ACHN (cell line): ENCODE measurements around the gene MSI2.

Source experiments
- DNase-seq: peaks from one replicate; pipeline ENCODE4 v3.0.0-alpha.2; 2015
- in situ Hi-C: cut with HindIII; loops from 2 replicates; pipeline ENCODE4 v1.10.0; 2017; ENCODE audit warnings: low sequenced_read_pairs, low pct_ligation_motif_present, low pct_unique_long_range_greater_than_20kb

MSI2 gene

DNA sequence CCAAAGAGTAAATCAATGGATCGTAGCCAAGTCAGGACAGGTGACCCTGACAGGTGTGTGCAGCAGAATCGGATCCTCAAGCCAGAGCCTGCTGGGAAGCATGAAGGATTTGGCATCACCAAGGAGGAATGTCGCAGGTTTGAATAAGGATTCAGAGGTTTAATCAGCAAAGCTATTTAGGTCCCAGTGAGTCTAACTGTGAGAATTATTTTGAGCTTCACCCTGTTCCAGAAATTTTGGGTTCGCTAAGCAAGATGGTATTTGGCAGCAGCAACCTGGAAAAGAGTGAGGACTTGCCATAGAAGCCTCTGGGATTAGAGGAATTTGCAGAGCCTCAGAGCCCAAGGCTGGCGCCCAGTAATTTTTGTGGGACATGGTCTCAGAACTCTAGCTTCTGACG lies 315.7 kb downstream of the MSI2 start:
- no peak for DNase-seq
- in situ Hi-C loops: no loop called here

DNA sequence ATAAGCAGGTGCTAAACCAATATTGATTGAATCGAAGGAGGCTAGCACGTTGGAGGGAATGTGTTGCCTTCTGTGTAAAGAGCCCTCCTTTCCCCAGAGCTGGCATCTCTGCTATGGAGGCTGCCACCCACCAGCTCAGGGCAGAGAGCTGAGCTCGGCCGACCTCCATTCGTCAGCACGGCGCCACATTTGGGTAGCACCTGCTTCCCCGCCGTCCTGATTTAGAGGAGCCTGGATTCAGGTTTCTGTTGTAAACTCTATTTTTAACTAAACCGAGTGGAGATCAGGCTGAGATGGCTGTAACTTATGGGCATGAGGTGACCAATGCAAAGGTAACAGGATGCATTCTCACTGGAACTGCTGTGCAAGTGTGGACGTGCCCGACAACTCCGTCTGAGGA lies 316.3 kb downstream of the MSI2 start:
- in situ Hi-C loops: no loop called here
- DNase-seq: no peak

DNA sequence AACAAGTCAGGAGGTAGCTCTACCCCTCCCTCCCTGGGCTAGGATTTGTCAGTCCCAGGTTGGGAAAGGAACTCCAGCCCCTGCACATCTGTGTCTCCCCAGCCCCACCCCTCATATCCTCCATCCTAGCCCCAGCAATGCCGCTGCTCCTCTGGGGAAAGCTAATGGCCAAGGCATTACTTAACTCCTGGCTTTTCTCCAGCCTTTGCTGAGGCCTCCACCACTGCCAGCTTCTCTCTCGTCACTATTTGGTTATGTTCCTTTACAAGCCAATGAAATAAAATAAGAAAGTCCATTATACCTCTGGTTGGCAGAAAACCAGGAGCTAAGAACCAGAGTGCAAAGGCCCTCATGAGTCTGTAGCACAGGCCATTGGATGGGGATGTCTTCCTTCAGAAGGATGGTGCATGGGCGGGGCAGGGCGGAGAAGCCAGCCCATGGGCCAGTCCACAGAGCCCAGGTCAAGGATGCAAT lies 317.8 kb downstream of the MSI2 start:
- in situ Hi-C loops: no loop called here
- no peak for DNase-seq

DNA sequence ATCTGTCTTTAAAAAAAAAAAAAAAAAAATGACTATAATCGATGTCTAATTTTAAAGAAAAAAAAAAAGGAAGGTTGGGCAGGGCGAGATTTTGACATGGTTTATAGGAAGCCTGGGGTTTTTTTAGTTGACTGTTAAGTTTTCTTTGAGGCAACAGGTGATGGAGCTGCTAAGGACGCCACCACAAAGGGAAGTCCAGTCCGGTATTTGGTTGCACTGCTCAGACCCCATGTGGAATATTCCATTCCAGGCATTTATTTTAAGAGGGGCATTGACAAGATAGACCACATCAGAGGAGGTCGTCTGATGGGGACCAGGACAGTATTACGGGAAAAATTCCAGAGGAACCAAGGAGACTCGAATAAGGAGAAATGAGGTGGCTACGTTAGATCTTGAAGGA lies 320.4 kb downstream of the MSI2 start:
- in situ Hi-C loops: no loop called here
- DNase-seq: no peak

DNA sequence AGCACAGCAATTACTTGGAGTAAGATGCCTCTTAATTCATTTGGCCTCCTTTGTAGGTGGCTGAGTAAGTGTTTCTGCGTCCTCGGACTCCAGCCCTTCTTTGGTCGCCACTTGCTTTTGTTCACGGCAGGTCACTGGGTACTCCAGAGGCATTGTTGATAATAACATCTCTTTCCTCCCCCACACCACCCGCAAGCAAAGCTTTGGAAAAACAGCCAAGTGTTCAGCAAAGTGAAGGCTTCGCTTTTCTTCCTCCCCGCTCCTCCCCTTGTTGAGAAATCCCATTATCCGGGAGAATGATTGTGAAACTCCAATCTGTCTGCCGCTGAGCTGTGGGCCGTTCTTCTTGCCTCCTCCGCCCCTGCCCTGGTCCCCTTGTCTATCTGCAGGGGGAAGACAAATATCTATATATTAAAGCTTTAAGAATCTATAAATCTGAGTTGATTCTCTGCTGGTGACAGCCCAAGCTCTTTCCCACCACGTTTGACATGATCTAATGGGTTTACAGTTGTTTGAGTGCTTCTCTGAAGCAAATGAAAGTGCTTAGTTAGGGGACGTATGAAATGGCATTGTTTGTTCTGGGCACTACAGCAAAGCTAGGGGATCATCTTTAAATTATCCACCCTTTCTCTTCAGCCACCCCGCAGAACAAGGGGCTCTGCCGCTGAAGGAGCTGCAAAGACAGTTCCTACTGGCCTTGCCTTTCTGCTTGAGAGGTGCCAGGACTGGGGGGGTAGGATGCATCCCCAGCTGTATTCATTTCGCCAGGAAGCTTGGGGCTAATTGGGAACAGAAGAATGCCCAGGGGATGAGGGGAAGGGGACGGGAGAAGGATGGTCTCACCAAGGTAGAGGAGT lies 321.7 kb downstream of the MSI2 start:
- DNase-seq: no peak
- in situ Hi-C loops: no loop called here

DNA sequence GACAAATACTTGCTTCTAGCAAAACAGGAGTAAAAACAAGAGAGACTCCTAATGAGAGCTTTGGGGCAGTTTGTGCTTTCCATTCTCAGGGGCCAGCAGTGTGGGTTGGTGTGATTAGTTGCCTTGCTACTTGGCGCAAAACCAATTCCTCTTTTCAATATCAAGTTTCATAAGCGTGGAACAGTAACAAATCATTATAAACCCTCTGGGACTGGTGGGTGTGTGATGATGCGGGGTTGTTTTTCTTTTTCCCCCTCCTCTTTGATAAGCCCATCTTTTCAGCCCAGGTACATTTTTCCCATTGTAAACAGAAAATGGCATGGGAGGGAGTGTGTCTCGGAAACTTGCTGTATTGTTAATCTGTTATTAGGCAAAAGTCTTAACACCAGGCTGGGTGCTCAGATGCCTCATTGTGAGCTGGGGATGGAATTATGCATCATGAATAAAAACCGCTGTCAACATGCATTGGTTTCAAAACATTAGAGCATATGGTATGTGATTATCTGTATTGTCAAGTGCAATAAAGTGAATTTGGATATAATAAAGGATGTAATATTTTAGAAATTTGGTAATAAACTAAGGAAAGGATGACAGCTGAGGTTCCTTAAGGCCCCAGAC lies 322.4 kb downstream of the MSI2 start:
- no peak for DNase-seq
- in situ Hi-C loops: no loop called here

DNA sequence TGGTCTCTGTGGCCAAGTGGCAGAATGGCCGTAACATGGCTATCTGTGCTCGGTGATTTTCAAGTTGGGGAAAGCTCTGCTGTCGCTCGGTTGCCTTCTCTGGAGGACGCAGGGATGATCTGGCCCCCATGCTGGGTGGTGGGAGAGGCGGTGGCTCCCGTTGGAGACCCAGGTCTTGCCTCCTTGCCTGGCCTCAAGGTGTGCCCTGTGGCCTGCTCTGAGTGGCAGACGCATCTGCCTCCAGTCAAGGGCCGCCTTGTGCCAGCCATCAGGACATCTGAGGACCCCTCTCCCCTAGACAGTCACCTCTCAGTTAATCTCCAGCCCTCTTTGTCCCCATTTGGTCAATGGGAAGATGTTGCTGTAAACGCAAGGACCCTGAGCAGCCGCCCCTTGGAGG lies 322.9 kb downstream of the MSI2 start:
- DNase-seq: no peak
- in situ Hi-C loops: no loop called here

DNA sequence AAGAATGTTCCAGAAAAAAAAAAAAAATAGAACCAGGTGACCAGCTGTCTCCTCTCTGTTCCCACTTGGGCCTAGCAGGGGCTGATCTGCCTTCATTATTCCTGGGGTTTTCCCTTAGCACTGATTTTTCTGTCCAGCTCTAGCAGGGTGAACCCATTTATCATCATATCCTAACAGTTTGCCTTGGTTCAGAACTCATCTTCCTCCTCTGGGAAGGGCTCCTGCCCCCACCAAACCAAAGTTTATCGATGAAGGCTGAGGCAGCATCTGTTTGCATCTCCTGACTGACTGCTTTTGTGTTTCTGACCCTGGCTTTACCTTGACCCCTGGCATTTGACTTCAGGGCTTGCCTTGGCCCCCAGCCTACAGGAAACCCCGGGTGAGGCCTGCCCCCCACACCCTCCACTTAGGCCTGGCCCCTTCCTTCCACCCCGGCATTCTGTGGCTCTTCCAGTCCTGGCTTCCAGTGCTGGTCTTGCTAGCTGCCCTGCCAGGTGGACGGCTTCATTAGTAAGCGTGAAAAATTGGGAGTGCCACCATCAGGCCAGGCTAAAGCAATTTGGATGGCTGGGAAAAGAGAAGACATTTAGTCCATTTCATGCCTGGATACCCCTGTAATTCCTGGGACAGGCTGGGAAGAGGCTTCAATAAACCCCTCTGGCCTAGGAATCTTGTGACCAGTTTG lies 323.9 kb downstream of the MSI2 start:
- no peak for DNase-seq
- in situ Hi-C loops: no loop called here

DNA sequence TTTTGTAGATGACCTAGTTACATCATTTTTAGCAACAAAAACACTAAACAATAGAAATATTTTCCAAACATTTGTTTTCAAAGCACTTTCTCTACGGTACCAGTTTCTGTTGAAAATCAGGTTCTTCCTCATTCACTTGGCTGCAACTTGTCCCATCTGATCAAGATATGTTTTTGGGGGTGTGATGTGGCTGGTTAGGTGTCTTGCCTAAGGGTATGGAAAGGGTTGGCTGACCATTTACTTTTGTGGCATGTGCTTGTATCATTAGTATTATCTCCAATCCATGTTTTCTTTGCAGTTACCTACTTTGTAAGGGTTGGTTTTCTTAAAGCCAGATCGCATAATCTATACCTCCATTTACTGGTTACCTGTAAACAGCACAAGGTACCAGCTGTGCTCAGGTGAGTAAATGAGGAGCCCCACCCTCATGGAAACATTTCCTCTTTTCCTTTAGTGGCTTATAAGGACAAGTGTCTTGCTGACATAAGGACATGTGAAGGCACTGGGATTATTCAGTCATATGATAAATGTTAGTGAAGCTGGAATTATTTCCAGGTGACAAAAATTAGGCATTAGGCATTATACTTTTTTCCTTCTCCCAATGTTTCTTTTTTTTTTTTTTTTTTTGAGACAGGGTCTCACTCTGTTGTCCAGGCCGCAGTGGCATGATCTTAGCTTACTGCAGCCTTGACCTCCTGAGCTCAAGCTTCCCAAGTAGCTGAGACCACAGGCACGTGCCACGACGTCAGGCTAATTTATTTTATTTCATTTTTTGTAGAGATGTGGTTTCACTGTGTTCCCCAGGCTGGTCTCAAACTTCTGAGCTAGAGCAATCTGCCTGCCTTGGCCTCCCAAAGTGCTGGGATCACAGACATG lies 326.8 kb downstream of the MSI2 start:
- in situ Hi-C loops: no loop called here
- no peak for DNase-seq

DNA sequence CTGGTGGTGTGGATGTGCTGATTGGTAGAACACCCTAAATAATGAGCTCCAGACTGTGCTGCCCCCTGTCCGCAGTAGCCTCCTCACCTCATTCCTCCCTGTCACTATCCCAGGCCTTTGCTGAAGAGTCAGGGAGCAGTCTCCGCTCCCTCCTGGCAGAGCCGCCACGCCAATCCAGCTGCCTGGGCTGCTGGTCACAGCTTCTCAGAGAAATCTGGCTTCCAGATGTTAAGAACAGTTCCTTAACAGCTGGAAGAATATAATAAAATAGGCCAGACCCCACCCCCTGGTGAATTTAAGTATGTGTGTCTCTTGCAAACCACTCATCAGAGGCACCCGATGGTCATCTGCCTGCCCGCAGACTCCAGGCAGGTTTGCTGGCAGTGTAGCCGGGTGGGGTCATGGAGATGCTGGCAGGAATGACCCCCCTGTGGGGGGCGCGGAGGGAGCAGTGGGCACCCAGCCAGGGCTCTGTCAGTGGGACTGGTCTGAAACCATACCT lies 327.8 kb downstream of the MSI2 start:
- no peak for DNase-seq
- in situ Hi-C loops: no loop called here

DNA sequence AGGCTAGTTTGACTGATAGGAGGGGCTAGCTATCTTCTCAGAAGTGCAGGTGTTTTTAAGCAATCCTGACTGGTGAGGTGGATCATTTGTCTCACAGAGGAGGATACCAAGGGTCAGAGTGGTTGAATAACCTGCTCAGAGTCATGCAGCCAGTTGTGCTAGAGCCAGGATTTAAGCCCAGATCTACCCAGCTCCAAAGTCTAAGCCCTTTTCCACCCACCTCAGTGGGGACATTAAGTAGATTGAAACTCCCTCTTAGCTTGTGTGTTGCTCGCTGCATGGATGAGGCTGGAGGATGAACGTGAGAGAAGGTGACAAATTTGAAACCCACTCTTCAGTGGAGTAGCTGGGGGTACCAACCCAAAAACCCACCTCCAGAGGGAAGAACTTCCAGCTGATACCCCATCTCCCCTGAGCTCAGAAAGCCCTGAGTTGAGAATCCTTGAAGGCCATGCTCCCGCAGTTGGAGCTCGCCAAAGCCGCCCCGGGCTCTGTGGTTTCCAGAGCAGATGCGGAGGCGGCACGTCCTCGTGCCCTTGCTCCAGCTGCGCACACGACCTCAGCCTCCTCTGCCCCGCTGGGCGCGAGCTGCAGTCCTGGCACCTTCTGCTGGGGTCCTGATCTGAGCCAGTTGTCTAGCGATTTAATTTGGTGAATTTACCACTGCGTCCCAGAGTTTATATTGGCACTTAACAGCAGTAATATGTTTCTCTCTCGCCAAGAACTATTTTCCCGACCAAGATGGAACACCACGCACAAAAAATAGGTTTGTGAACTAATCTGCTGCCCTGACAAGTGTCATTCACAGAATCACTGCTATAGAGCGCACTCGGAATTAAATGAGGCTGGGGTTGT lies 329.2 kb downstream of the MSI2 start:
- in situ Hi-C loops: no loop called here
- no peak for DNase-seq

DNA sequence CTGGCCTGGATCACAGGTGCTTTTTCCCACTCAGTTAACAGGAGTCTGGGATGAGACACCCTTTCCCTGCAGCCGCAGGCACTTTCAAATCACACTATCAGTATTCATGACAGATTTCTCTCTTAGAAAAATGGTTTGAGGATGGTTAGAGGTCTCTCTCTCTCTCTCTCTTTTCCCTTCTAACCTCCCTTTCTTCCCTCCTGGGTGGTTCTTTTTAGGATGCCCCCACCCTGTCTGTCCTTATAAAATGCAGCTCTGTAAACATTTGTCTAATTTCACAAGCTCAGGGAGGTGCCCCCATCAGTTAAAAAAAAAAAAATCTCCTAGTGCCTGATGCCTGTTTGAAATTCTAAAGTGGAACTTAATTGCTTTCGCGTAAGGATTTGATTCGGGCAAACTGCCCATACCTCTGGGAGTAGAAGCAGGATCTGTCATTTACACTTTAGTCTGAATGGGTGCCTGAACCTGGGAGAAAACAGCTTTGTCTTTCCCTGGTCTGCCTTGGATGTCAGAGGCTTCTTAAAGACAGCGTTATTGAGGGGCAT lies 329.9 kb downstream of the MSI2 start:
- DNase-seq: no peak
- in situ Hi-C loops: no loop called here

DNA sequence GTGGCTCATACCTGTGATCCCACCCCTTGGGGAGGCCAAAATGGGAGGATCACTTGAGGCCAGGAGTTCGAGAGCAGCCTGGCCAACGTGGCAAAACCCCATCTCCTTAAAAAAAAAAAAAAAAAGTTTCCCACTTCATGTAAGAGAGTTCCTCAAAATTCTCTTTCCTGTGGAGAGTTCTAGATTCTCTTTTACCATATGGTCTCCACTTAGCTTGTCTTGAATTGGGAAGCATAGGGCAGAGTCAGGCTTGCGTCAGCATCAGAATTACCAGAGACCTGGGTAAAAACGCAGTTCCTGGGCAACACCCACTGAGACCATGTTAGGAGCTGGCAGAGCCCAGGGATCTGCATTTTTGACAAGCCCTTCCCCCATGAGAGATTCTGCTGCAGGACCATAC lies 330.4 kb downstream of the MSI2 start:
- no peak for DNase-seq
- in situ Hi-C loops: no loop called here

DNA sequence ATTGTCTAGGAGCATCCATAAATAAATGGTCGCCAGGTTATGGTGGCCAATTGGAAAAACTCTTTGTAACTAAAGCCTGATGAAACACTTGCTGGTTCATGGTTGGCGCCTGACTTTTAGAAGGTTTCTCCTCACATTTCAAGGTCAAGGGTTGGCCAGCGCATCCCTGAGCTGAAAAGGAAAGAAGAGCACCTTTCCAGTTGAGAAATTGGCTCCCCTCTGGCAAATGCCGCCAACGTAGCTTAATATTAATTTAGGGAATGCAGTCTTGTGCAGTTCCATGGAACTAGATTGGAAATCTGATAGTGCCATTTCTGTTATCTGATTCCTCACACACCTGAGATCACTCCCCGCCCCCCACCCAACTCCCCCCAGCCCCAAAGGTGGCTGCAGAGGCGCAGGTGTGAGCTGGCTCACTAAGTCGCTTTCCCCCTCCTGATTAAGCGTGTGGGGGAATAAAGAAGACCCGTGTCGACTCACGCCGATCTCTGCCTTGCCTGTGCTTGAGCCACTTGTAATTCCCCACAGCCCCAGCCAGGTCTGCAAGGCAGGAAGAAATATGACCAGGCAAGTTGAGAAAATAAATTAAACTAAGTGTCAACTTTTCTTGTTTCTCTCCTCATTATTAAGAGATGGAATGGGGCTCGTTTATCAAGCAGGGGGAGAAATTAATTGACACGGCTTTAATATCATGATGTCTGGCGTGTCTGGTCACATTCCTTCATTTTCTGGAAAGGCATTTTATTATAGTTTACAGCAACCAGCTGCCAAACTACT lies 331.1 kb downstream of the MSI2 start:
- in situ Hi-C loops: no loop called here
- DNase-seq: no peak

DNA sequence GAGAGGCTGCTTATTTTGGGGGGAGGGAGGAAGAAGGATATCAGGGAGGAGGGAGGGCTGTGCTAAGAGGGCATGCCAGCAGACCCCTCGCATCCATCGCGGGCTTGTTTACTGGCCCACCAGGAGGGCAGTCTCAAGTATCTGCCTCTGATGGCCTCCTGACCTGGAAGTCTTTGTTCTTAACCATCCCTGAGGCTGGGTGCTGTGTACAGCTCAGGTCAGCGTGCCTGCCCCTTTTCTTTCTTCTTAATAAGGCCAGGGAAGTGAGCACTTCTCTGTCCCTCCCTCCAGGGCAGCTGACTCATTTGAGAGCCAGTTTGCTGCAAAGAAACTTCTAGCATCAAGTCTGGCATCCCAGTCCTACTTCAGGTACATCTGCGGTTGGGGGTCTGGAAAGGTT lies 331.8 kb downstream of the MSI2 start:
- in situ Hi-C loops: no loop called here
- DNase-seq: no peak

DNA sequence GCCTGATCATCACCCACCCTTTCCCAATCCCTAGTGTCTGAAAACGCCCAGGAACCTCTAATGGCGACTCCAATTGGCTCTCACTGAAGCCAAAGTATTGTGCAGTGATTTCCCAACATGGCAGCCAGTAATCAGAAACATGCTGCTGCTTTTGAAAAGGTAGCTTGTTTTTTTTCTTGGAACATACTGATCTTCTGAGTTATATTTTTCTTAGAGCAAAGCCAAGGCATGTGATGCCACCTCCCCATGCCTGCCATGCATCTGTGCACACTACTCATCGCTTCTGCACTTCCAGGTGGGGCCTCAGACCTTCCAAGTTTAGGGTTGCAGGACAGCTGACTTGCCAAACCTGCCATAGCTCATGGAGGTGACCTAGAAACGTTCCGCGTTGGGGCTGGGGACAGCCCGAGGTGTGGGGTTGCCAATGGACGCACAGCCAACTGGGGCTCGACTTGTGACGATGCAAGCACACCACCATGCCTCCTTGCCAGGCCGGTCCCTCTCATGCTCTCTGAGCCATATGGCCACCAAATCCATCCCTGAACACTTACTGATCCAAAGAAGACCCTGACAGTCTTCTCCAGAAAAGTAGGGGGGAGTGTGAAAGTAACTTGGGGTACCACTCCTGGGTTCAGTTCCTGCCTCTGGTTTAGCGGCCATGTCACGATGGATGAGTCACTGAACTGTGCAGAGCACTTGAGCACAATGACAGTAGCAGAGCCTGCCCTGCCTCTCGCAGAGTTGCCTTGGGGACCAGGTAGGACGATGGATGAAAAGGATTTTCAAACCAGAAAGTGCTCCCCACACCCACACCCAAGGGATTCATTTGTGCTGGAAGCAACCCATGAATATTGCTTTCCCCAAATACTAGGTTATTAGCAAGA lies 333.1 kb downstream of the MSI2 start:
- DNase-seq: no peak
- in situ Hi-C loops: no loop called here
